Psoas muscle (tissue), 8 donors: ENCODE measurements around the gene HOXD8. TPM values are rescaled to one million over a fixed set of nuclear protein-coding genes. Genes with fewer than 3 reads are reported as not detected.

Source experiments
- ATAC-seq, 4 donors: fragments of 200-7000 bp; cut with Tn5 transposase; one replicate each; pipeline ENCODE4 v1.9.1; 2020; ENCODE audit warnings: moderate library complexity in 3 of 4, mild to moderate bottlenecking in 2 of 4
- DNase-seq, 2 donors: peaks; one replicate each; pipeline ENCODE4 v3.0.0-alpha.2; 2020
- H3K27ac ChIP-seq: fragments of 200-600 bp; one replicate; pipeline ENCODE4 v1.8.0; 2022
- H3K27me3 ChIP-seq, 3 donors: fragments of 200-600 bp in 1 of 3; one replicate each; pipeline versions ENCODE4 v1.6.1 to v1.8.0; 2013 to 2022; ENCODE audit warnings: low read length in 2 of 3, mild to moderate bottlenecking in 2 of 3, moderate library complexity in 1 of 3; ENCODE audit not compliant: insufficient read depth in 3 of 3
- H3K36me3 ChIP-seq, 2 donors: fragments of 200-600 bp in 1 of 2; one replicate each; pipeline versions ENCODE4 v1.6.1 to v1.8.0; 2013 to 2022; ENCODE audit warnings: low read depth in 1 of 2, mild to moderate bottlenecking in 1 of 2, moderate library complexity in 1 of 2; ENCODE audit not compliant: insufficient read depth in 1 of 2
- H3K4me1 ChIP-seq: fragments of 200-600 bp; one replicate; pipeline ENCODE4 v1.8.0; 2022
- H3K4me3 ChIP-seq: fragments of 200-600 bp; one replicate; pipeline ENCODE4 v1.8.0; 2022; ENCODE audit warnings: mild to moderate bottlenecking
- H3K9me3 ChIP-seq: fragments of 200-600 bp; one replicate; pipeline ENCODE4 v1.8.0; 2022
- WGBS, 3 donors: extraction: QIAGEN DNeasy Blood & Tissue Kit; methylation state at CpG; one replicate each; pipeline versions ENCODE4 v1.1.6 to v1.1.7; 2013; 5-methylcytosine and 5-hydroxymethylcytosine counted together
- intact Hi-C, 2 donors: fragments of 100-400 bp; cut with DNase I; formaldehyde crosslinking; loops; one replicate each; pipeline versions ENCODE4 v1.11.0 to v1.14.2; 2022
- long read RNA-seq, 2 donors: library from polyadenylated mRNA; unstranded; transcript quantifications; one replicate each; pipeline ENCODE4 v2.0.0, GENCODE V29; 2021
- polyA plus RNA-seq, 3 donors: library from polyadenylated mRNA; stranded (reverse); fragments of 200-250 nt; gene quantifications; one replicate each; pipeline ENCODE4 v1.2.3, GENCODE V29; 2013
- total RNA-seq, 4 donors: library from RNA; stranded (reverse); fragmentation: NEBNext Ultra II Directional in 2 of 4; extraction: Animal tissue kit (Norgen Biotek cat#: 25700) in 2 of 4; gene quantifications; one replicate each; pipeline versions ENCODE4 v1.2.1 to v1.2.4, GENCODE V29; 2021 to 2023
- TF ChIP-seq, protein P1 (sequence below): fragments of 200-600 bp; IDR thresholded peaks from one replicate; pipeline ENCODE4 v1.8.0; 2022; ENCODE audit warnings: antibody characterized with exemption
- donor health status: healthy with polysubstance abuse.
- donor health status: DM: no; HTN: no; CAD: no; lungs with moderate emphysema.
- donor health status: Bipolar disorder and iron deficiency.
- donor health status: healthy.
- donor health status: DM: yes; HTN: yes; CAD: no.
- donor health status: DM: no; HTN: no; CAD: no.
- donor health status: DM: no; HTN: no; CAD: no.
- donor health status: DM: yes; HTN: yes; CAD: no.

HOXD8 gene
- total RNA-seq, result 10 to 100 TPM in 2 of 4 donors, 1 to 10 TPM in 2; 3.3 to 15.9 (median 9.1) TPM
- polyA plus RNA-seq, result 10 to 100 TPM in 2 of 3 donors, 1 to 10 TPM in 1; 8.2 to 52.5 (median 12.9) TPM
- long read RNA-seq, donor 1, transcript HOXD8-203 (2 exons, 1,268 nt), result major isoform, 8 of 11 reads
- long read RNA-seq, donor 1, partial matches to known transcripts, result 0 of 11 reads
- long read RNA-seq, donor 1, other reads (novel, unspliced or antisense), result 1 of 11 reads
- long read RNA-seq, donor 2, transcript HOXD8-201 (2 exons, 1,917 nt), result major isoform, 6 of 13 reads
- long read RNA-seq, donor 2, partial matches to known transcripts, result 0 of 13 reads
- long read RNA-seq, donor 2, other reads (novel, unspliced or antisense), result 3 of 13 reads

DNA sequence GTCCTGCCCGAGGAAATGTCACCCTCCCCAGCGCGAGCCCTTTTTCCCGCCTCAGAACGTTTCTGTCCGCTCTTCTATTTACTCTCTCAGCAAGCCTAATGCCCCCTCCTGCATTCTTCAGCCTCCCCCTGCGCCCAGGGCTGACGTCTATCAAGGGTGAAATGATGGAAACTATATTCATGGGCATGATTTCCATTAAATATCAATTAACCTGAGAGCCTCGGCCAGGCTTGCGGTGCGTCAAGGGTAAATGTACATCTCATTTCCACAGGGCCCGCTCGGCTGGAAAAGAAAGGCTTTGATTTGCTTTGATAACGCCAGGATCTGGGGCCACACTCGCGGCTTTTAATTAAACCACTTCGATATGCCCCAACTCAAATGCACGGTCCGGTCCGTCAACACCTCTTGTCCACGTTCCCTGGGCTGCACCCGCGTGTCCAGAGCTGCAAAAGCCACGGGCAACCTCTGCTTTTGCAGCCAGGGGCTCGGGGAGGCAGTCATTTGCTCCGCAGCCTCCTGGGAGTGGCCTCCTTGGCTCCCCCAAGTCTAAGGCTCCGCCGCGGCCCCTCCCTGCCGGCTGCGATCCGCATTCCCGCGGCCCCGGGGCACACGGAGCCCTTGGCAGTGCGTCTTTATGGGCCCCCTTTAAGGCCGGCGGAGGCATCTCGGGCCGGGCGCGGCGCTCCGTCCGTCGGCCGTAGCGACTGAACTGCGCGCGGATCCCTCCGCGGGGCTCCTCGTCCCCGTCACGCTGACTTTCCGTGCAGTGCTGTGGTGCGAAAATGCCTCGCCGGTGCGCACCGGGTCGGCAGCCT is at the start of gene HOXD8:
HOXD8 (plus strand) TSS at position 724 of the 815 bp plus-strand sequence. CDS start 662 bp downstream, outside the sequence.
- peaks cover 40% of the 10 kb centered on the region for H3K4me1 ChIP-seq
- DNase-seq (peak; percentile 83 to 93), ATAC-seq (peak; percentile 66 to 81 (median 80))
- WGBS, 3 donors, result 1 to 2% (median 2%) methylated on average over 49 to 64 of the region's 64 CpGs
- H3K27ac ChIP-seq, result peak within 1 kb of the TSS; percentile 93
- peaks cover 0 to 4% (median 0%) of the 10 kb centered on the region in 3 donors for H3K27me3 ChIP-seq
- intact Hi-C loops, result loop anchor here (2.0 to 5.0 kb wide), 7 partner anchors 328 to 1018 kb away; no protein-coding TSS in a partner anchor
- TF ChIP-seq, protein P1, sequence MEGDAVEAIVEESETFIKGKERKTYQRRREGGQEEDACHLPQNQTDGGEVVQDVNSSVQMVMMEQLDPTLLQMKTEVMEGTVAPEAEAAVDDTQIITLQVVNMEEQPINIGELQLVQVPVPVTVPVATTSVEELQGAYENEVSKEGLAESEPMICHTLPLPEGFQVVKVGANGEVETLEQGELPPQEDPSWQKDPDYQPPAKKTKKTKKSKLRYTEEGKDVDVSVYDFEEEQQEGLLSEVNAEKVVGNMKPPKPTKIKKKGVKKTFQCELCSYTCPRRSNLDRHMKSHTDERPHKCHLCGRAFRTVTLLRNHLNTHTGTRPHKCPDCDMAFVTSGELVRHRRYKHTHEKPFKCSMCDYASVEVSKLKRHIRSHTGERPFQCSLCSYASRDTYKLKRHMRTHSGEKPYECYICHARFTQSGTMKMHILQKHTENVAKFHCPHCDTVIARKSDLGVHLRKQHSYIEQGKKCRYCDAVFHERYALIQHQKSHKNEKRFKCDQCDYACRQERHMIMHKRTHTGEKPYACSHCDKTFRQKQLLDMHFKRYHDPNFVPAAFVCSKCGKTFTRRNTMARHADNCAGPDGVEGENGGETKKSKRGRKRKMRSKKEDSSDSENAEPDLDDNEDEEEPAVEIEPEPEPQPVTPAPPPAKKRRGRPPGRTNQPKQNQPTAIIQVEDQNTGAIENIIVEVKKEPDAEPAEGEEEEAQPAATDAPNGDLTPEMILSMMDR, result no peak
- peak within 1 kb of the TSS; percentile 84 for H3K4me3 ChIP-seq
- no peaks in the 10 kb centered on the region for H3K36me3 ChIP-seq
- H3K9me3 ChIP-seq, result no peaks in the 10 kb centered on the region

DNA sequence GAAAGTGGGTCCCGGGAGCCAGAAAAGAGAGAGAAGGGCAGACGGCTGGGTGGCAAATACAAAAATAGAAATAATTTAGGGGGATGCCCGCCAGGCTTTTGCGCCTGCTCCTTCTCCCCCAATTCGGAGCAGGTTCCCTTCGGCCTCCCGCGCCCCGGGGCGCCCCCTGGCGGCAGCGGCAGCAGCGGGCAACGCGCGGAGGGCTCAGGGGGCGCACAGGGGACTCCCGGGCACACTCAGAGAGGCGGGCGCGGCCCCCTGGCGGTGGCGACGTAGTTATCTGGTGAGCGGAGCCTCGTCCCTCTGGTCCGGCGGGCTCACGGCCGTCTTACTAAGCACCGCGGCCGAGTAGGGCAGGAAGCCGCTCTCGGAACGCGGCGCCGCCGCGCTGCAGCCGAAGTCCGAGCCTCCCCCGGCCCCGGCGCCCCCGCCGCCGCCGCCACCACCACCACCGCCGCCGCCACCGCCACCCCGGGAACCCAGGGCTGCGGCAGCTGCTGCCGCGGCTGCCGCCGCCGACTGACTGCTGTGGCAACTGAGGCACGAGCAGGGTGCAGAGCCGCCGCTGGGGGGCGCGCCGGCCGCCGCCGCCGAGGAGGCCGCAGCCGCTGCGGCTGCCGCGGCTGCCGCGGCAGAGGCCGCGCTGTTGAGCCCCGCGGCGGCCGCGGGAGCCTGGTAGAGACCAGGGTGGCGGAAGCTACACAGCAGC is 49.5 kb upstream of the HOXD8 start:
- Histone ChIP-seq H3K27me3 (peaks cover 14 to 98% (median 57%) of the 10 kb centered on the region in 3 donors), H3K4me1 (peaks cover 19% of the 10 kb centered on the region), H3K27ac (no peak overlapping the region), H3K9me3 (no peaks in the 10 kb centered on the region), H3K36me3 (no peaks in the 10 kb centered on the region), H3K4me3 (peak overlapping the region; percentile 58)
- intact Hi-C loops, result loop anchor here in 1 of 2 donors (5.0 to 10.0 kb wide), 3 partner anchors 32 to 225 kb away; partner anchors contain the start of gene LNPK
- ATAC-seq (peak; percentile 76 to 88 (median 81)), DNase-seq (peak; percentile 45 to 80)
- TF ChIP-seq, protein P1, result peak; percentile 87
- WGBS, 3 donors, result 0 to 2% (median 1%) methylated on average over 53 to 86 of the region's 86 CpGs

DNA sequence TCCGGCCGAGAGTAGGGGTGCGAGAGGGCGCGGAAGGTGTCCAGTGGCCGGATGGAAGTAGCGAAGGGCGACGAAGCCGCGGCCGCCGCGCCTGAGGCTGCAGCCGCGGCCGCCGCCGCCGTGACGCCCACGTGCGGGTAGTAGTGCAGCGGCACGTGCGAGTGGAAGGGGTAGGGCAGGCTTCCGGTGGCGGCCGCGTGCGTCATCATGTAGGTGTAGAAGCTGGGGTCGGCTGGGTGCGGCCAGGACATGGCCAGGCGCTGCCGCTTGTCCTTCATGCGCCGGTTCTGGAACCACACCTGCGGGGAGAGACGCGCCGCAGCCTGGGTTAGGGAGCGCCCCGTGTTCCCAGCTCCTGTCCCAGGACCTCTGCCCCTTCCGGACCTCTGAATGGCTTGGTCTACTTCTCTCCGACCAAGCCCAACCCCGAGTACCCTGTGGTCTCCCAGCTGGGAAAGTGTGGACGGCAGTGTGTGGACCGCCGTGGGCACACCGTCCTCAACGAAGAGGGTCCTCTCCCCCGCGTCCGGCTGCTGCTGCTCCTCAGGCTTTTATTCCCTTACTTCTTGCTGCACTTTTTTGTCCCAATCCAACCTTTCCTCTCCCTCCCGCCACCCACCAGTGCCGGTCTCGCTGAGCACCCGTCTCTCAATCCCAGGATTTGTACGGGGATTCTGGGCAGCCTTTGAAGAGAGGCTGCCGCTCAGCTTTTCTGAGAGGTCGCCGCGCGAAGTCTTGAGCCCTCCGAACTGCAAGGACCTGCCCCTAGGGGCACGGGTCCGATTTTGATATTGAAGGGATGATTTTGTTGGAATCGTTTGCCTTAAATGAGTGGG is 48.7 kb upstream of the HOXD8 start:
- H3K36me3 ChIP-seq, result no peaks in the 10 kb centered on the region
- peaks cover 23% of the 10 kb centered on the region for H3K4me1 ChIP-seq
- WGBS, 3 donors, result 3 to 8% (median 5%) methylated on average over 50 to 68 of the region's 68 CpGs
- no peak overlapping the region for H3K27ac ChIP-seq
- TF ChIP-seq, protein P1, result no peak
- peaks cover 10 to 98% (median 60%) of the 10 kb centered on the region in 3 donors for H3K27me3 ChIP-seq
- H3K4me3 ChIP-seq, result peak overlapping the region; percentile 58
- DNase-seq, result no peak
- intact Hi-C loops, result loop anchor here in 1 of 2 donors (5.0 to 10.0 kb wide), 2 partner anchors 78 to 226 kb away; partner anchors contain the start of gene LNPK
- peak; percentile 25 to 33 (median 30) for ATAC-seq
- no peaks in the 10 kb centered on the region for H3K9me3 ChIP-seq

DNA sequence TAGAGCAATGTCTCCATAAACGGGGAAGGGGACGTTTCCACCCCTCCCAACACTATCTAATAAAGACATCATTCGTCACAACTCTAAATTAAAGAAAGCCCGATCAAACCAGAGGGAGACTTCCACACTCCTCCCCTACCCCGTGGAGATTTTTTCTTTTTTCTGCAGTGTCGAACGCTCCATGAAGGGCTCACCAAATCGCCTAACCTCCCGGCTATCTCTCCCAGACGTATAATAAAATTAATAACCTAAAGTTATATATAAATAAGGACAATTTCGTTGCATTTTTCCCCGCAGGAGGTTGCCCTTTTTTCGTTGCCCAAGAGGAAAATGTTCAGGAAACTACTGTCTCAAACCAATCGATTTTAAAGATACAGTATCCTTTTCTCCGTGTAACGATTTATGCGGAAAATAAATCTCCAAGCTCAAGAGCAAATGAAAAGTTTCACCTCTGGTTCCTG is 48.1 kb upstream of the HOXD8 start:
- H3K4me1 ChIP-seq, result peaks cover 26% of the 10 kb centered on the region
- intact Hi-C loops, result loop anchor here in 1 of 2 donors (5.0 to 10.0 kb wide), 2 partner anchors 79 to 227 kb away; partner anchors contain the start of gene LNPK
- TF ChIP-seq, protein P1, result no peak

More for the DNA sequence above, 48.1 kb upstream of the HOXD8 start:
- DNase-seq, result no peak
- 7 to 10% (median 9%) methylated on average over 17 of the region's 17 CpGs for WGBS, 3 donors
- Histone ChIP-seq H3K9me3 (no peaks in the 10 kb centered on the region), H3K4me3 (no peak overlapping the region), H3K27ac (no peak overlapping the region), H3K36me3 (no peaks in the 10 kb centered on the region), H3K27me3 (peaks cover 7 to 98% (median 66%) of the 10 kb centered on the region in 3 donors)
- no peak for ATAC-seq
